ENCODE data around the gene OTUB2.
A peak's percentile ranks its signal among the peaks of the same experiment; 100 is the strongest.
"Not testable (repeated sequence)": the region's sequence is repeated elsewhere in the genome, so short reads cannot be mapped to it uniquely, and the experiment has no call there.

OTUB2 gene

GRCh38 chr14:94058128-94058673 is 32.1 kb downstream of the OTUB2 start:
- no peak for DNase-seq

GRCh38 chr14:94058674-94059138 is 32.6 kb downstream of the OTUB2 start:
- no peak for DNase-seq

- DNase-seq, result no peak
Measured at GRCh38 chr14:94059998-94060397, 33.9 kb downstream of the OTUB2 start.

- DNase-seq, result no peak
Measured at GRCh38 chr14:94062344-94062940, 36.3 kb downstream of the OTUB2 start.

GRCh38 chr14:94066089-94066676 is 40.0 kb downstream of the OTUB2 start:
- DNase-seq, result peak; percentile 32 to 73

GRCh38 chr14:94072076-94072475 is 45.9 kb downstream of the OTUB2 start:
- DNase-seq, result not testable (repeated sequence)

- no peak for DNase-seq
Measured at GRCh38 chr14:94074534-94074933, 48.4 kb downstream of the OTUB2 start.

GRCh38 chr14:94075008-94075407 is 48.9 kb downstream of the OTUB2 start:
- no peak for DNase-seq

- no peak for DNase-seq
Measured at GRCh38 chr14:94077111-94077821, 51.1 kb downstream of the OTUB2 start.

GRCh38 chr14:94077823-94078222 is 51.7 kb downstream of the OTUB2 start:
- DNase-seq, result no peak

GRCh38 chr14:94079891-94080620 is 53.9 kb downstream of the OTUB2 start:
- DNase-seq, result no peak

GRCh38 chr14:94080621-94081385 is 54.7 kb downstream of the OTUB2 start, which contains the start of the genes DDX24 and IFI27L1:
Gene DDX24 (minus strand): TSS chr14:94081202. CDS start chr14:94079742, 1,460 bp downstream.
Gene IFI27L1 (plus strand): TSS chr14:94081310. CDS start chr14:94096938, 15,628 bp downstream.
- peak; percentile 81 to 93 for DNase-seq

GRCh38 chr14:94081386-94081820 is 55.3 kb downstream of the OTUB2 start:
- no peak for DNase-seq

GRCh38 chr14:94087891-94088290 is 61.8 kb downstream of the OTUB2 start:
- no peak for DNase-seq

GRCh38 chr14:94088516-94088915 is 62.4 kb downstream of the OTUB2 start:
- no peak for DNase-seq

- no peak for DNase-seq
Measured at GRCh38 chr14:94089479-94089878, 63.3 kb downstream of the OTUB2 start.

- DNase-seq, result no peak
Measured at GRCh38 chr14:94093418-94093817, 67.3 kb downstream of the OTUB2 start.

GRCh38 chr14:94097091-94097490 is 71.0 kb downstream of the OTUB2 start:
- no peak for DNase-seq
